HEK293 (cell line): ENCODE data around the gene AKAP9.

ENCODE experiments used
- CTCF ChIA-PET: fragments of 350-600 bp; formaldehyde crosslinking; extraction: SDS; loops from one replicate; lab custom pipeline; 2021; ENCODE audit warnings: antibody characterized with exemption; lab: Yijun Ruan, JAX
- POLR2A ChIA-PET: fragments of 300-600 bp; formaldehyde crosslinking; extraction: SDS; loops from one replicate; lab custom pipeline; 2020; ENCODE audit warnings: antibody characterized with exemption, inconsistent platforms; lab: Yijun Ruan, JAX
- H3K27ac ChIP-seq: fragments of 200-500 bp; sonication (Bioruptor generic); 2 replicates; pipeline ENCODE4 v1.5.1; 2014; ENCODE audit warnings: low read depth, low read length, control low read depth, inconsistent platforms; ENCODE audit errors: extremely low read depth
- H3K36me3 ChIP-seq, 2 experiments: fragments of 200-500 bp in 1 of 2; sonication (Bioruptor generic) in 1 of 2; 1 replicate in 1 of 2; 2 replicates in 1 of 2; pipeline ENCODE4 v1.5.1; 2014 to 2017; ENCODE audit warnings: inconsistent platforms in 2 of 2, low read length in 2 of 2; ENCODE audit not compliant: control insufficient read depth in 2 of 2, insufficient read depth in 1 of 2
- H3K4me1 ChIP-seq: fragments of 200-500 bp; sonication (Bioruptor generic); 2 replicates; pipeline ENCODE4 v1.5.1; 2014; ENCODE audit warnings: mild to moderate bottlenecking, low read length, inconsistent platforms; ENCODE audit not compliant: control insufficient read depth, insufficient read depth
- H3K4me3 ChIP-seq: 2 replicates; pipeline ENCODE4 v1.5.1; 2011; ENCODE audit warnings: low read depth, mild to moderate bottlenecking, control low read depth, low read length, moderate library complexity
- H3K9me3 ChIP-seq: fragments of 200-500 bp; sonication (Bioruptor generic); 2 replicates; pipeline ENCODE4 v1.5.1; 2014; ENCODE audit warnings: low read depth, low read length, inconsistent platforms; ENCODE audit not compliant: control insufficient read depth, insufficient read depth
- BCL11B ChIP-seq: fragments of 450-650 bp; formaldehyde crosslinking; IDR thresholded peaks from 2 replicates; pipeline ENCODE4 v1.5.1; 2016; ENCODE audit warnings: low read depth, missing biosample characterization, missing genetic modification characterization
- GLI2 ChIP-seq: fragments of 450-650 bp; formaldehyde crosslinking; IDR thresholded peaks from 2 replicates; pipeline ENCODE4; 2017; ENCODE audit warnings: missing biosample characterization, missing genetic modification characterization, low read depth, borderline replicate concordance
- HOXA7 ChIP-seq: sonication (generic); formaldehyde crosslinking; IDR thresholded peaks from 2 replicates; pipeline ENCODE4 v1.8.1; 2022; ENCODE audit warnings: missing genetic modification reagents, borderline replicate concordance
- KLF1 ChIP-seq: fragments of 450-650 bp; formaldehyde crosslinking; IDR thresholded peaks from 2 replicates; pipeline ENCODE4 v1.5.1; 2016; ENCODE audit warnings: missing biosample characterization, missing genetic modification characterization
- KLF16 ChIP-seq: fragments of 450-650 bp; formaldehyde crosslinking; IDR thresholded peaks from 2 replicates; pipeline ENCODE4 v1.5.1; 2017; ENCODE audit warnings: missing biosample characterization, missing genetic modification characterization
- SCRT2 ChIP-seq: fragments of 450-650 bp; formaldehyde crosslinking; IDR thresholded peaks from 2 replicates; pipeline ENCODE4 v1.5.1; 2016; ENCODE audit warnings: missing biosample characterization, missing genetic modification characterization
- SP7 ChIP-seq: fragments of 450-650 bp; formaldehyde crosslinking; IDR thresholded peaks from 2 replicates; pipeline ENCODE4 v1.5.1; 2016; ENCODE audit warnings: missing biosample characterization, missing genetic modification characterization
- TRIM28 ChIP-seq: IDR thresholded peaks from 2 replicates; pipeline ENCODE4 v1.6.1; 2011; ENCODE audit warnings: low read length, control low read depth, borderline replicate concordance
- WT1 ChIP-seq: fragments of 450-650 bp; formaldehyde crosslinking; IDR thresholded peaks from 2 replicates; pipeline ENCODE4 v1.5.1; 2016; ENCODE audit warnings: missing biosample characterization, missing genetic modification characterization
- ZBTB26 ChIP-seq: fragments of 450-650 bp; formaldehyde crosslinking; optimal IDR thresholded peaks from 2 replicates; pipeline ENCODE3; 2016; ENCODE audit warnings: missing biosample characterization, mild to moderate bottlenecking, missing genetic modification characterization
- ZNF174 ChIP-seq: fragments of 450-650 bp; formaldehyde crosslinking; IDR thresholded peaks from 2 replicates; pipeline ENCODE4 v1.5.0; 2017; ENCODE audit warnings: missing biosample characterization, mild to moderate bottlenecking, missing genetic modification characterization
- ZNF175 ChIP-seq: fragments of 450-650 bp; formaldehyde crosslinking; IDR thresholded peaks from 2 replicates; pipeline ENCODE4 v1.5.1; 2016; ENCODE audit warnings: missing biosample characterization, missing genetic modification characterization
- ZNF223 ChIP-seq: fragments of 450-650 bp; formaldehyde crosslinking; IDR thresholded peaks from 2 replicates; pipeline ENCODE4 v1.5.1; 2016; ENCODE audit warnings: missing biosample characterization, missing genetic modification characterization
- ZNF398 ChIP-seq: fragments of 450-650 bp; formaldehyde crosslinking; IDR thresholded peaks from 2 replicates; pipeline ENCODE4 v1.5.1; 2017; ENCODE audit warnings: missing biosample characterization, missing genetic modification characterization
- ZNF560 ChIP-seq: fragments of 450-650 bp; formaldehyde crosslinking; IDR thresholded peaks from 2 replicates; pipeline ENCODE4 v1.5.1; 2017; ENCODE audit warnings: missing biosample characterization, missing genetic modification characterization, borderline replicate concordance
- ZNF621 ChIP-seq: fragments of 450-650 bp; formaldehyde crosslinking; IDR thresholded peaks from 2 replicates; pipeline ENCODE4 v1.5.1; 2017; ENCODE audit warnings: missing biosample characterization, missing genetic modification characterization
- ZNF768 ChIP-seq: fragments of 450-650 bp; formaldehyde crosslinking; IDR thresholded peaks from 2 replicates; pipeline ENCODE4 v1.5.1; 2018; ENCODE audit warnings: missing biosample characterization, mild to moderate bottlenecking, missing genetic modification characterization
- ZSCAN16 ChIP-seq: fragments of 450-650 bp; formaldehyde crosslinking; IDR thresholded peaks from 2 replicates; pipeline ENCODE4 v1.5.1; 2016; ENCODE audit warnings: missing biosample characterization, missing genetic modification characterization
- TF ChIP-seq, protein P1 (sequence below): fragments of 450-650 bp; formaldehyde crosslinking; IDR thresholded peaks from 2 replicates; pipeline ENCODE4 v1.5.1; 2016; ENCODE audit warnings: missing biosample characterization, missing genetic modification characterization
- TF ChIP-seq, protein P2 (sequence below): fragments of 450-650 bp; formaldehyde crosslinking; IDR thresholded peaks from 2 replicates; pipeline ENCODE4 v1.5.1; 2016; ENCODE audit warnings: missing biosample characterization, missing genetic modification characterization
- TF ChIP-seq, protein P3 (sequence below): fragments of 450-650 bp; IDR thresholded peaks from 2 replicates; pipeline ENCODE4 v1.5.1; 2018; ENCODE audit warnings: missing biosample characterization, mild to moderate bottlenecking, missing genetic modification characterization

The AKAP9 gene

DNA sequence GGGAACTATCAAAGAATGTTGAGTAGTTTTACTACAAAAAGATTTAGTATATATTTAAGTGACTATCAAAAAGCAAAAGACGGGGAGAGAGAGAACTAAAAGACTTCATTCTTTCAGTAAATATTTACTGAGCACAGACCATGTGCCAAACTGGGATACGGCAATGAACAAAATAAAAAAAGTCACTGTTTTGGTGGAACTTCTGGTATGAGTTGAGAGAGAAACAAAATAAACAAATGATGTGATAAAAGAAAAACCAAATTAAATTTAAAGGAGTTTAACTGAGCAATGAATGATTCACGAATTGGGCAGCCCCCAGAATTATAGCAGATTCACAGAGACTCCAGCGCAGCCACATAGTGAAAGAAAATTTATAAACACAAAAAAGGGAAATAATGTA lies 17.8 kb upstream of the AKAP9 start:
- no peaks in the 10 kb centered on the region for H3K9me3 ChIP-seq
- TF ChIP-seq BCL11B (tag by site-specific recombination), result no peak
- TF ChIP-seq ZNF768 (tag by site-specific recombination), result no peak
- TF ChIP-seq ZNF398, result no peak
- TF ChIP-seq TRIM28, result no peak
- no peak for TF ChIP-seq SP7 (tag by site-specific recombination)
- no peak for TF ChIP-seq HOXA7 (CRISPR knock-in tag)
- TF ChIP-seq, protein P1, sequence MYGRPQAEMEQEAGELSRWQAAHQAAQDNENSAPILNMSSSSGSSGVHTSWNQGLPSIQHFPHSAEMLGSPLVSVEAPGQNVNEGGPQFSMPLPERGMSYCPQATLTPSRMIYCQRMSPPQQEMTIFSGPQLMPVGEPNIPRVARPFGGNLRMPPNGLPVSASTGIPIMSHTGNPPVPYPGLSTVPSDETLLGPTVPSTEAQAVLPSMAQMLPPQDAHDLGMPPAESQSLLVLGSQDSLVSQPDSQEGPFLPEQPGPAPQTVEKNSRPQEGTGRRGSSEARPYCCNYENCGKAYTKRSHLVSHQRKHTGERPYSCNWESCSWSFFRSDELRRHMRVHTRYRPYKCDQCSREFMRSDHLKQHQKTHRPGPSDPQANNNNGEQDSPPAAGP, result no peak
- no peak for TF ChIP-seq WT1 (tag by site-specific recombination)
- no peak for TF ChIP-seq ZNF560 (tag by site-specific recombination)
- no peak for TF ChIP-seq ZNF175
- TF ChIP-seq ZNF621 (tag by site-specific recombination), result no peak
- no peak overlapping the region for H3K27ac ChIP-seq
- no peaks in the 10 kb centered on the region for H3K4me1 ChIP-seq
- no peaks in the 10 kb centered on the region for H3K36me3 ChIP-seq
- POLR2A ChIA-PET, result no interaction called here
- H3K4me3 ChIP-seq, result no peak overlapping the region
- CTCF ChIA-PET, result interaction anchor here (1.4 kb wide), 1 partner anchor 42 kb away, joined by 4 read pairs; no protein-coding TSS in a partner anchor

GRCh38 chr7:91927912-91928311 lies 12.8 kb upstream of the AKAP9 start:
- Histone ChIP-seq H3K4me3 (no peak overlapping the region), H3K27ac (no peak overlapping the region), H3K4me1 (no peaks in the 10 kb centered on the region), H3K36me3 (no peaks in the 10 kb centered on the region), H3K9me3 (no peaks in the 10 kb centered on the region)
- ChIA-PET CTCF (no interaction called here), POLR2A (interaction anchor here (1.3 kb wide), 1 partner anchor 13 kb away, joined by 7 read pairs; the partner anchor contains the start of gene AKAP9)
- no peak for TF ChIP-seq GLI2
- no peak for TF ChIP-seq ZBTB26

GRCh38 chr7:91929463-91929862 lies 11.2 kb upstream of the AKAP9 start:
- H3K36me3 ChIP-seq, result no peaks in the 10 kb centered on the region

More at GRCh38 chr7:91929463-91929862, 11.2 kb upstream of the AKAP9 start:
- POLR2A ChIA-PET, result interaction anchor here (1.2 kb wide), 1 partner anchor 11 kb away, joined by 4 read pairs; the partner anchor contains the start of gene AKAP9
- CTCF ChIA-PET, result interaction anchor here (0.6 kb wide), 1 partner anchor 916 kb away, joined by 3 read pairs; no protein-coding TSS in a partner anchor
- Histone ChIP-seq H3K4me1 (no peaks in the 10 kb centered on the region), H3K4me3 (no peak overlapping the region), H3K27ac (no peak overlapping the region), H3K9me3 (no peaks in the 10 kb centered on the region)
- TF ChIP-seq SCRT2 (tag by site-specific recombination) (peak; percentile 67), KLF16 (no peak), ZSCAN16 (tag by site-specific recombination) (no peak), ZNF223 (no peak), ZNF174 (tag by site-specific recombination) (no peak), KLF1 (tag by site-specific recombination) (no peak)
- TF ChIP-seq, protein P2, sequence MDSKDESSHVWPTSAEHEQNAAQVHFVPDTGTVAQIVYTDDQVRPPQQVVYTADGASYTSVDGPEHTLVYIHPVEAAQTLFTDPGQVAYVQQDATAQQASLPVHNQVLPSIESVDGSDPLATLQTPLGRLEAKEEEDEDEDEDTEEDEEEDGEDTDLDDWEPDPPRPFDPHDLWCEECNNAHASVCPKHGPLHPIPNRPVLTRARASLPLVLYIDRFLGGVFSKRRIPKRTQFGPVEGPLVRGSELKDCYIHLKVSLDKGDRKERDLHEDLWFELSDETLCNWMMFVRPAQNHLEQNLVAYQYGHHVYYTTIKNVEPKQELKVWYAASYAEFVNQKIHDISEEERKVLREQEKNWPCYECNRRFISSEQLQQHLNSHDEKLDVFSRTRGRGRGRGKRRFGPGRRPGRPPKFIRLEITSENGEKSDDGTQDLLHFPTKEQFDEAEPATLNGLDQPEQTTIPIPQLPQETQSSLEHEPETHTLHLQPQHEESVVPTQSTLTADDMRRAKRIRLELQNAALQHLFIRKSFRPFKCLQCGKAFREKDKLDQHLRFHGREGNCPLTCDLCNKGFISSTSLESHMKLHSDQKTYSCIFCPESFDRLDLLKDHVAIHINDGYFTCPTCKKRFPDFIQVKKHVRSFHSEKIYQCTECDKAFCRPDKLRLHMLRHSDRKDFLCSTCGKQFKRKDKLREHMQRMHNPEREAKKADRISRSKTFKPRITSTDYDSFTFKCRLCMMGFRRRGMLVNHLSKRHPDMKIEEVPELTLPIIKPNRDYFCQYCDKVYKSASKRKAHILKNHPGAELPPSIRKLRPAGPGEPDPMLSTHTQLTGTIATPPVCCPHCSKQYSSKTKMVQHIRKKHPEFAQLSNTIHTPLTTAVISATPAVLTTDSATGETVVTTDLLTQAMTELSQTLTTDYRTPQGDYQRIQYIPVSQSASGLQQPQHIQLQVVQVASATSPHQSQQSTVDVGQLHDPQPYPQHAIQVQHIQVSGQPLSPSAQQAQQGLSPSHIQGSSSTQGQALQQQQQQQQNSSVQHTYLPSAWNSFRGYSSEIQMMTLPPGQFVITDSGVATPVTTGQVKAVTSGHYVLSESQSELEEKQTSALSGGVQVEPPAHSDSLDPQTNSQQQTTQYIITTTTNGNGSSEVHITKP (tag by site-specific recombination), result peak; percentile 46; the same call in 1 of the 2 replicates
- TF ChIP-seq, protein P3, sequence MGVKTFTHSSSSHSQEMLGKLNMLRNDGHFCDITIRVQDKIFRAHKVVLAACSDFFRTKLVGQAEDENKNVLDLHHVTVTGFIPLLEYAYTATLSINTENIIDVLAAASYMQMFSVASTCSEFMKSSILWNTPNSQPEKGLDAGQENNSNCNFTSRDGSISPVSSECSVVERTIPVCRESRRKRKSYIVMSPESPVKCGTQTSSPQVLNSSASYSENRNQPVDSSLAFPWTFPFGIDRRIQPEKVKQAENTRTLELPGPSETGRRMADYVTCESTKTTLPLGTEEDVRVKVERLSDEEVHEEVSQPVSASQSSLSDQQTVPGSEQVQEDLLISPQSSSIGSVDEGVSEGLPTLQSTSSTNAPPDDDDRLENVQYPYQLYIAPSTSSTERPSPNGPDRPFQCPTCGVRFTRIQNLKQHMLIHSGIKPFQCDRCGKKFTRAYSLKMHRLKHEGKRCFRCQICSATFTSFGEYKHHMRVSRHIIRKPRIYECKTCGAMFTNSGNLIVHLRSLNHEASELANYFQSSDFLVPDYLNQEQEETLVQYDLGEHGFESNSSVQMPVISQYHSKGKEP (tag by site-specific recombination), result peak; percentile 37; the same call in 1 of the 2 replicates
